CD4-positive, alpha-beta memory T cell (primary cell): ENCODE data around the gene TNPO3. TPM values are rescaled to one million over a fixed set of nuclear protein-coding genes. Genes with fewer than 3 reads are reported as not detected.
"Not testable (repeated sequence)": the region's sequence is repeated elsewhere in the genome, so short reads cannot be mapped to it uniquely, and the experiment has no call there.

ENCODE experiments used
- CTCF ChIA-PET: fragments of 350-600 bp; sonication (Branson Sonifier 250); formaldehyde crosslinking; loops from one replicate; lab custom pipeline; 2021; ENCODE audit warnings: inconsistent platforms; ENCODE audit not compliant: partially characterized antibody; lab: Charles Lee
- POLR2A ChIA-PET: fragments of 350-600 bp; sonication (Branson Sonifier 250); formaldehyde crosslinking; loops from one replicate; lab custom pipeline; 2021; ENCODE audit not compliant: partially characterized antibody; lab: Charles Lee
- DNase-seq, 5 donors: peaks; one replicate each; pipeline versions ENCODE4 v3.0.0 to v3.0.0-alpha.2; 2020 to 2022; ENCODE audit warnings: mixed read lengths in 1 of 5
- H3K27ac ChIP-seq: one replicate; pipeline ENCODE4 v1.7.0; 2013; ENCODE audit warnings: low read depth, low read length
- H3K27me3 ChIP-seq: 2 replicates; pipeline ENCODE4 v1.7.0; 2013; ENCODE audit warnings: mild to moderate bottlenecking, low read length, moderate library complexity; ENCODE audit not compliant: insufficient read depth
- H3K36me3 ChIP-seq: 2 replicates; pipeline ENCODE4 v1.7.0; 2013; ENCODE audit warnings: mild to moderate bottlenecking, low read length, moderate library complexity; ENCODE audit not compliant: insufficient read depth
- H3K4me1 ChIP-seq: 2 replicates; pipeline ENCODE4 v1.7.0; 2013; ENCODE audit warnings: mild to moderate bottlenecking, low read length, moderate library complexity; ENCODE audit not compliant: insufficient read depth
- H3K4me3 ChIP-seq, 2 donors: one replicate each; pipeline ENCODE4 v1.7.0; 2013; ENCODE audit warnings: low read length in 2 of 2, mild to moderate bottlenecking in 1 of 2
- H3K9me3 ChIP-seq, 2 donors: one replicate each; pipeline ENCODE4 v1.7.0; 2013; ENCODE audit warnings: low read length in 2 of 2, control low read depth in 1 of 2; ENCODE audit not compliant: control insufficient read depth in 1 of 2
- H3K27ac Mint-ChIP-seq, 7 donors: one replicate each; pipeline ENCODE4 v1.8.0; 2020 to 2021; ENCODE audit warnings: mixed read lengths in 7 of 7, mild to moderate bottlenecking in 6 of 7, inconsistent platforms in 3 of 7, moderate library complexity in 3 of 7
- H3K27me3 Mint-ChIP-seq, 2 donors: one replicate each; pipeline ENCODE4 v1.8.0; 2020 to 2021; ENCODE audit warnings: mixed read lengths in 2 of 2
- H3K36me3 Mint-ChIP-seq, 2 donors: one replicate each; pipeline ENCODE4 v1.8.0; 2020 to 2021; ENCODE audit warnings: mixed read lengths in 2 of 2, inconsistent platforms in 1 of 2, mild to moderate bottlenecking in 1 of 2
- H3K4me1 Mint-ChIP-seq, 4 donors: one replicate each; pipeline ENCODE4 v1.8.0; 2020 to 2021; ENCODE audit warnings: mixed read lengths in 4 of 4, mild to moderate bottlenecking in 1 of 4
- H3K4me3 Mint-ChIP-seq, 8 donors: one replicate each; pipeline ENCODE4 v1.8.0; 2020 to 2021; ENCODE audit warnings: mixed read lengths in 8 of 8, mild to moderate bottlenecking in 7 of 8, moderate library complexity in 6 of 8, inconsistent platforms in 3 of 8
- H3K9me3 Mint-ChIP-seq, 8 donors: one replicate each; pipeline ENCODE4 v1.8.0; 2020 to 2021; ENCODE audit warnings: mixed read lengths in 8 of 8, mild to moderate bottlenecking in 5 of 8, inconsistent platforms in 3 of 8, moderate library complexity in 1 of 8
- intact Hi-C: fragments of 100-400 bp; cut with micrococcal nuclease; formaldehyde crosslinking; loops from one replicate; pipeline ENCODE4 v1.15.1; 2023
- polyA plus RNA-seq, 2 donors: library from polyadenylated mRNA; unstranded; fragments of 300-500 nt; fragmentation: Illumina TruSeq; gene quantifications; one replicate each; pipeline ENCODE4 v1.2.3, GENCODE V29; 2021
- total RNA-seq, 2 experiments: library from RNA; stranded (reverse); gene quantifications; one replicate each; pipeline ENCODE4 v1.2.3, GENCODE V29; 2021

Gene TNPO3
- total and polyA plus RNA-seq, 4 experiments from 2014 or later = 34.4 to 44.5 (median 41.4) TPM

GRCh38 chr7:129041142-129042085, 13.5 kb downstream of the TNPO3 start:
- Histone ChIP-seq H3K4me3 (no peak overlapping the region), H3K27me3 (no peaks in the 10 kb centered on the region), H3K27ac (no peak overlapping the region), H3K36me3 (peaks cover 11% of the 10 kb centered on the region), H3K4me1 (peaks cover 58% of the 10 kb centered on the region), H3K9me3 (no peaks in the 10 kb centered on the region)
- Mint-ChIP-seq H3K4me3 (peak overlapping the region in 2 of 8 donors; percentile 1 to 11), H3K27ac (peak overlapping the region in 5 of 7 donors; percentile 6 to 79 (median 22)), H3K4me1 (peaks cover 52 to 81% (median 66%) of the 10 kb centered on the region in 4 donors), H3K27me3 (no peaks in the 10 kb centered on the region), H3K36me3 (peaks cover 38 to 43% of the 10 kb centered on the region in 2 donors), H3K9me3 (peaks cover 0 to 2% (median 0%) of the 10 kb centered on the region in 8 donors)
- POLR2A ChIA-PET = interaction anchor here (1.1 kb wide), 1 partner anchor 14 kb away, joined by 3 read pairs; no protein-coding TSS in a partner anchor
- DNase-seq = no peak
- CTCF ChIA-PET = no interaction called here
- intact Hi-C loops = no loop called here

DNA sequence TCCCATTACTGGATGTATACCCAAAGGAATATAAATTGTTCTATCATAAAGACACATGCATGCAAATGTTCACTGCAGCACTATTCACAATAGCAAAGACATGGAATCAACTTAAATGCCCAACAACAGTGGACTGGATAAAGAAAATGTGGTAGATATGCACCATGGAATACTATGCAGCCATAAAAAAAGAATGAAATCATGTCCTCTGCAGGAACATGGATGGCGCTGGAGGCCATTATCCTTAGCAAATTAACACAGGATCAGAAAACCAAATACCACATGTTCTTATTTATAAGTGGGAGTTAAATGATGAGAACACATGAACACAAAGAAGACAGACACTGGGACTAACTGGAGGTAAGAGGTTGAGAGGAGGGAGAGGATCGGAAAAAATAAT, 16.4 kb downstream of the TNPO3 start:
- H3K36me3 Mint-ChIP-seq = peaks cover 54 to 55% of the 10 kb centered on the region in 2 donors
- H3K27me3 Mint-ChIP-seq, H3K9me3 ChIP-seq, intact Hi-C loops, POLR2A ChIA-PET, DNase-seq, H3K9me3 Mint-ChIP-seq, H3K4me3 Mint-ChIP-seq, H3K27me3 ChIP-seq, H3K4me3 ChIP-seq, CTCF ChIA-PET, H3K27ac Mint-ChIP-seq, H3K27ac ChIP-seq: not testable (repeated sequence)
- peaks cover 29% of the 10 kb centered on the region for H3K4me1 ChIP-seq
- peaks cover 13% of the 10 kb centered on the region for H3K36me3 ChIP-seq
- H3K4me1 Mint-ChIP-seq = peaks cover 36 to 57% (median 49%) of the 10 kb centered on the region in 4 donors

GRCh38 chr7:129037585-129037984, 17.3 kb downstream of the TNPO3 start:
- H3K36me3 Mint-ChIP-seq = peaks cover 55 to 60% of the 10 kb centered on the region in 2 donors
- H3K9me3 Mint-ChIP-seq = peaks cover 0 to 2% (median 0%) of the 10 kb centered on the region in 8 donors
- Histone ChIP-seq H3K36me3 (peaks cover 13% of the 10 kb centered on the region), H3K27me3 (no peaks in the 10 kb centered on the region), H3K9me3 (no peaks in the 10 kb centered on the region), H3K4me3 (no peak overlapping the region), H3K27ac (no peak overlapping the region), H3K4me1 (peaks cover 20% of the 10 kb centered on the region)
- peak overlapping the region in 1 of 7 donors; percentile 71 for H3K27ac Mint-ChIP-seq
- H3K27me3 Mint-ChIP-seq = no peaks in the 10 kb centered on the region
- peaks cover 33 to 55% (median 49%) of the 10 kb centered on the region in 4 donors for H3K4me1 Mint-ChIP-seq
- CTCF ChIA-PET = no interaction called here
- H3K4me3 Mint-ChIP-seq = no peak overlapping the region
- DNase-seq = no peak
- POLR2A ChIA-PET = no interaction called here
- intact Hi-C loops = no loop called here

- Histone ChIP-seq H3K9me3 (no peaks in the 10 kb centered on the region), H3K4me1 (no peaks in the 10 kb centered on the region), H3K4me3 (no peak overlapping the region), H3K27ac (no peak overlapping the region), H3K27me3 (no peaks in the 10 kb centered on the region), H3K36me3 (peaks cover 3% of the 10 kb centered on the region)
- Mint-ChIP-seq H3K36me3 (peaks cover 43 to 52% of the 10 kb centered on the region in 2 donors), H3K4me1 (peaks cover 39 to 56% (median 44%) of the 10 kb centered on the region in 4 donors), H3K27me3 (no peaks in the 10 kb centered on the region), H3K27ac (peak overlapping the region in 3 of 7 donors; percentile 32 to 68 (median 36)), H3K4me3 (no peak overlapping the region), H3K9me3 (no peaks in the 10 kb centered on the region)
- no peak for DNase-seq
- POLR2A ChIA-PET = no interaction called here
- CTCF ChIA-PET = interaction anchor here (1.9 kb wide), 1 partner anchor 60 kb away, joined by 8 read pairs; no protein-coding TSS in a partner anchor
- intact Hi-C loops = no loop called here
Measured at GRCh38 chr7:129032017-129032416, 22.9 kb downstream of the TNPO3 start.

DNA sequence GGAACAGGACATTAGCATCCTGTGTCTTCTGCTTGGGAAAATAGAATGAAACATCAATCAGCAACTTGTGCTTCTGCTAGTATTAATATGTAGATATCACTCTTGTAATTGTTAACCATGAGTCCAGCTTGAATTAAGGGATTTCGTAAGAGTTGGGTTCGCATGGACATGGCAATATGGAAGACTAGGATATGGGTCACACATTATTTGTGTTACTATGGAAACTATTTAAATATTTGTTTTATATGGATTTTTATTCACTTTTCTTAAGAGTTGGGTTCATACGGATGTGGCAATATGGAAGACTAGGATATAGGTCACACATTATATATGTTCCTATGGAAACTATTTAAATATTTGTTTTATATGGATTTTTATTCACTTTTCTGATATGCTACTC, 24.5 kb downstream of the TNPO3 start:
- Mint-ChIP-seq H3K4me3 (no peak overlapping the region), H3K27ac (no peak overlapping the region), H3K9me3 (no peaks in the 10 kb centered on the region), H3K4me1 (peaks cover 37 to 54% (median 42%) of the 10 kb centered on the region in 4 donors), H3K27me3 (no peaks in the 10 kb centered on the region), H3K36me3 (peaks cover 34 to 49% of the 10 kb centered on the region in 2 donors)
- Histone ChIP-seq H3K27ac (no peak overlapping the region), H3K9me3 (no peaks in the 10 kb centered on the region), H3K27me3 (no peaks in the 10 kb centered on the region), H3K4me3 (no peak overlapping the region), H3K36me3 (peaks cover 3% of the 10 kb centered on the region), H3K4me1 (no peaks in the 10 kb centered on the region)
- CTCF ChIA-PET = no interaction called here
- DNase-seq = no peak
- intact Hi-C loops = no loop called here
- POLR2A ChIA-PET = no interaction called here

GRCh38 chr7:129024125-129024524, 30.8 kb downstream of the TNPO3 start:
- Histone ChIP-seq H3K27me3 (no peaks in the 10 kb centered on the region), H3K36me3 (no peaks in the 10 kb centered on the region), H3K27ac (no peak overlapping the region), H3K4me1 (peaks cover 21% of the 10 kb centered on the region), H3K9me3 (no peaks in the 10 kb centered on the region), H3K4me3 (no peak overlapping the region)
- H3K27me3 Mint-ChIP-seq = no peaks in the 10 kb centered on the region
- no peak for DNase-seq
- POLR2A ChIA-PET = no interaction called here
- no peaks in the 10 kb centered on the region for H3K9me3 Mint-ChIP-seq
- peaks cover 15 to 19% of the 10 kb centered on the region in 2 donors for H3K36me3 Mint-ChIP-seq
- CTCF ChIA-PET = no interaction called here
- peaks cover 36 to 55% (median 42%) of the 10 kb centered on the region in 4 donors for H3K4me1 Mint-ChIP-seq
- intact Hi-C loops = no loop called here
- peak overlapping the region in 2 of 7 donors; percentile 63 to 77 for H3K27ac Mint-ChIP-seq
- H3K4me3 Mint-ChIP-seq = peak overlapping the region in 1 of 8 donors; percentile 22

GRCh38 chr7:129021656-129022055, 33.3 kb downstream of the TNPO3 start:
- no peak for DNase-seq
- no peak overlapping the region for H3K4me3 Mint-ChIP-seq
- intact Hi-C loops = no loop called here
- Histone ChIP-seq H3K4me1 (peaks cover 21% of the 10 kb centered on the region), H3K27me3 (no peaks in the 10 kb centered on the region), H3K36me3 (no peaks in the 10 kb centered on the region), H3K9me3 (no peaks in the 10 kb centered on the region), H3K27ac (no peak overlapping the region), H3K4me3 (no peak overlapping the region)
- ChIA-PET CTCF (no interaction called here), POLR2A (no interaction called here)
- peaks cover 15 to 21% of the 10 kb centered on the region in 2 donors for H3K36me3 Mint-ChIP-seq
- peaks cover 27 to 35% (median 34%) of the 10 kb centered on the region in 4 donors for H3K4me1 Mint-ChIP-seq
- H3K9me3 Mint-ChIP-seq = no peaks in the 10 kb centered on the region
- H3K27ac Mint-ChIP-seq = peak overlapping the region in 3 of 7 donors; percentile 15 to 76 (median 60)
- no peaks in the 10 kb centered on the region for H3K27me3 Mint-ChIP-seq
